Measurements from ENCODE around the gene CXCL13. TPM values are rescaled to one million over a fixed set of nuclear protein-coding genes. Genes with fewer than 3 reads are reported as not detected.

Gene CXCL13
- total RNA-seq: not detected in 2 replicates

GRCh38 chr4:77605210-77605902, at the start of gene CXCL13:
Gene CXCL13 (plus strand): TSS chr4:77605820. CDS start chr4:77605866, 46 bp downstream.

Other genes with a start within 250 kb of the CXCL13 start
- gene CNOT6L, start 213.5 kb downstream of the CXCL13 start, total RNA-seq: 4.8 TPM in 2 replicates